Measurements from ENCODE around the gene VEZT.
A peak's percentile ranks its signal among the peaks of the same experiment; 100 is the strongest.
"Not testable (repeated sequence)": the region's sequence is repeated elsewhere in the genome, so short reads cannot be mapped to it uniquely, and the experiment has no call there.

VEZT gene

DNA sequence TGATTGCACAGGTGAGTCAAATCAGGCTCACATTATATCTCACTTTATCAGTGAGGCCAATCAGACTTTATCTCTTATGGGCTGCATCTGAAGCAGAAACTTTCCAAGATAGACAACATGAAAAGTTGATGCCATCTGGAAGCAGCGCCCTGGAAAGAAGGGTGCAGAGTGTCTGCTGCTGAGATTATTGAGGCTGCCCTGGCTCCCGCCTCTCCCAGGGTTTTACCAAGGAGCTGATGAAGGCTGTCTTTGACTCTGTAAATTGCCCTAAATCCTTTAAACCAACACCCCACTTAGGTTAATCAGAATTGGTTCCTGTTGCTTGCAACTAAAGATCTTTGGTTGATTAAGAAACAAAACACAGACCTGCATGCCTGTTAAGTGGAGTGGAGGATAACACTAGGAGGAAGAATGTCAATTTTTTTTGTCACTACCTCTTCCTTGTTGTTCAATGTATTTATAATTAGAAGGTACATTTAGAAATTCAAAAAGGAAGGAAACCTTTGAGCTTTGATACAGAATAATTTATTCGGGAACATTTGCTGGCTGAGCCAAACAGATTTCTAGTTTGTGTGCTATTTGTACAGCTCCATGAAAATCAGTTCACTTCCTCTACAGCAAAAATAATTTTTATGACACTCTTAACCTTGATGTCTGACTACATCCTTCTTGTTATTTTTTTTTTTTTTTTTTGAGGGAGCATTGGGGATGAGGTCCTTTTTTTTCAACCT is 104.1 kb downstream of the VEZT start:
- DNase-seq (ENCODE audit: low spot score): no peak

DNA sequence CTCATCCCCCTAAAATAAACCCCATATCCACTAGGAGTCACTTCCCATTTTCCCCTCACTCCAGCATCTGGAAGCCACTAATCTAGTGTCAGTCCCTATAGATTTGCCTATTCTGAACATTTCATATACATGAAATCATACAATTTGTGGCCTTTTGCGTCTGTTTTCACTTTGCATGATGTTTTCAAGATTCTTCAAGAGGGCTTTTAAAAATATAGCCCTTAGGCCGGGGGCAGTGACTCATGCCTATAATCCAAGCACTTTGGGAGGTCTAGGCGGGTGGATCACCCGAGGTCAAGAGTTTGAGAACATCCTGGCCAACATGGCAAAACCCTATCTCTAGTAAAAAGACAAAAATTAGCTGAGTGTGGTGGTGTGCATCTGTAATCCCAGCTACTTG is 104.7 kb downstream of the VEZT start:
- DNase-seq (ENCODE audit: low spot score): no peak

DNA sequence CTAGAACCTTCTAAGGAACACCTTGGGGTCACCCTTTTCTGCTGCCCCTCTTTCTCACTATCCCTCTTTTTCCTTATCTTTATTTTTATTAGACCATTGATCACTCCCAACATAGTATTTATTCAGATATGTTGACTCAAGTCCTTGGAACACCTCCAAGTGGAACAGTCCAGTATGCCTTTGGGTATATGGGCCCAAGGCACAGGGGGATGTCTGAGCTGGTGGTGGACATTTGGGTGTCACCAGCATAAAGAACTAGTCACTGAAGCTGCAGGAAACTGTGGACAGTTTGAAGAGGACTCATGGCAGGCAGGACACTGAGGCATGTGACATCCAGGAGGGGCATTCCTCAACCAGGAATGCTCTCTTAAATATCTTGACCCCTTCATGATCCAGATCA is 105.6 kb downstream of the VEZT start:
- DNase-seq (ENCODE audit: low spot score): no peak

DNA sequence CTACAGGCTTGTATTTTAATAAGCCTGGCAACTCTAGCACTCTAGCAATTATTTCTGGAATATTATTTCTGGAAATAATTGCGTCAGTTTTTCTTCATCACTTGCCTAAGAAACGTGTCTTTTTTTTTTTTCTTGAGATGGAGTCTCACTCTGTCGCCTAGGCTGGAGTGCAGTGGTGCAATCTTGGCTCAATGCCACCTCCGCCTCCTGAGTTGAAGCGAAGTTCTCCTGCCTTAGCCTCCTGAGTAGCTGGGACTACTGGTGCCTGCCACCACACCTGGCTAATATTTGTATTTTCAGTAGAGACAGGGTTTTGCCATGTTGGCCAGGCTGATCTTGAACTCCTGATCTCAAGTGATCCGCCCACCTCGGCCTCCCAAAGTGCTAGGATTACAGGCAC is 106.6 kb downstream of the VEZT start:
- DNase-seq (ENCODE audit: low spot score): not testable (repeated sequence)

DNA sequence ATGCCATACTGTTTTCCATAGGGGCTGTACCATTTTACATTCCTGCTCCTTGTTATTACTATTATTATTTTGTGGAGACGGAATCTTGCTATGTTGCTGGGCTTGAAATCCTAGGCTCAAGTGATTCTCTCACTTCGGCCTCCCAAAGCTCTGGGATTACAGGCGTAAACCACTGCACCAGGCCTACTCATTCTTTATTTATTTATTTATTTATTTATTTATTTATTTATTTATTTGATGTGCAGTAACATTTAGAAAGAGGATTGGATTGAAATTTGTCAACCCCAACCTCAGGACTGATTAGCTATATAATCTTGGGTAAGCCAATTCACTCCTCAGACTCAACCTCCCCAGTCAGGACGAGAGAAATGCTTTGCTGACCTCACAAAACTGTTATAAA is 107.9 kb downstream of the VEZT start:
- no peak for DNase-seq (ENCODE audit: low spot score)

DNA sequence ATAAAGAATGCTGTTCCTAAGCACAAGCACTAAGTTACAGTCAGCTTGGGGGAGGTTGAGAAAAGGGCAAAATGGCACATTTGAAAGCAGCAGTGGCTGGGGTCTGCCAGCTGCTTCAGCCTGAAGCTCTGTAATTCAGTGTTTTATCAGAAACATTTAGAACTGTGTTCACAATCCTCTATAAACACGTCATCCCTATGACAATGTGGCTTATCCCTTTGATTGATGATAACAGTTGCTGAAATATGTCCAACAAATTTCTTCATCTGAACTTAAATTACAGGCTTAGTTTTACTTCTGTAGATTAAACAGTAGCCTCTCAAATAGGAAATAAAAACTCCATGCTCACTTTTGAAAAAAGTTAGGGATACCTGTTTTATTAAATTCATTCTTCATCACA is 108.8 kb downstream of the VEZT start:
- peak; percentile 34 for DNase-seq (ENCODE audit: low spot score)

DNA sequence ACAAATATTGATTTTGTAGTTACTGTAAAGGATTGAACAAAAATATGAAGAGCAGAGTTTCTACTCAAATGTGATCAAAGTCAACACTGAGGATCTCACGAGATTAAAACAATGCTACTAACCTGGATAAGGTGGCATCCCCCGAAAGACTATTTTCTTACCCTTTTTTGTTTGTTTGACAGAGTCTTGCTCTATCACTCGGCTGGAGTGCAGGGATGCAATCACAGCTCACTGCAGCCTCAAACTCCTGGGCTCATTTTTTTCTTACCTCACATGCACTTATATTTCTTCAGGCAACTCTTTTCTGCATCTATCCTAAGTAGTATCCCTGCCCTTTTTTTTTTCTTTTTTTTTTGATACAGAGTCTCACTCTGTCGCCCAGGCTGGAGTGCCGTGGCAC is 109.2 kb downstream of the VEZT start:
- no peak for DNase-seq (ENCODE audit: low spot score)

DNA sequence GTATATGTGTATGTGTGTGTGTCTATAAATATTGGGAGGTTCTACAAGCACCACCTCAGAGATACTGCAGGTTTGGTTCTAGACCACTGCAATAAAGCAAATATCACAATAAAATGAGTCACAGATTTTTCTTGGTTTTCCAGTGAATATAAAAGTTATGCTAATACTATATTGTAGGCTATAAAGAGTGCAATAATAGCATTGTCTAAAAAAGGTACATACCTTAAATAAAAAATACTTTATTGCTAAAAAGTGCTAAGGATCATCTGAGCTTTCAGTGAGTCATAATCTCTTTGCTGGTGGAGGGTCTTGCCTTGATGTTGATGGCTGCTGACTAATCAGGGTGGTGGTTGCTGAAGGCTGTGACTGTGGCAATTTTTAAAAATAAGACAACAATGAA is 111.1 kb downstream of the VEZT start:
- no peak for DNase-seq (ENCODE audit: low spot score)

DNA sequence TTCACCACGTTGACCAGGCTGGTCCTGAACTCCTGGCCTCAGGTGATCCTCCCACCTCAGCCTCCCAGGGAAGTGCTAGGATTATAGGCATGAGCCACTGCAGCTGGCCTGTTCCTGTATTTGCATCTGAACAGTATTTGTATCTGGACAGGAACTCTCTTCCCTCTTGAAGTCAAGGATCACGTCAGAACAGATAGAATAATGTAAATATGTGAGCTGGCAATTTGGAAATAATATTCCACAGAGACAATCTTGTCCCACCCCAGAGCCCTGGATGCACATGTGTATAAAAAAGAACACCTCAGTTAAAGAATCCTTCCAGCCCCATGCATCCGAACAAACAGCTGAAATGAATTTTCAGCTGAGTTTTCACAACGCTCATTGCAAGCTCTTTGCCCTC is 118.3 kb downstream of the VEZT start:
- DNase-seq (ENCODE audit: low spot score): no peak

DNA sequence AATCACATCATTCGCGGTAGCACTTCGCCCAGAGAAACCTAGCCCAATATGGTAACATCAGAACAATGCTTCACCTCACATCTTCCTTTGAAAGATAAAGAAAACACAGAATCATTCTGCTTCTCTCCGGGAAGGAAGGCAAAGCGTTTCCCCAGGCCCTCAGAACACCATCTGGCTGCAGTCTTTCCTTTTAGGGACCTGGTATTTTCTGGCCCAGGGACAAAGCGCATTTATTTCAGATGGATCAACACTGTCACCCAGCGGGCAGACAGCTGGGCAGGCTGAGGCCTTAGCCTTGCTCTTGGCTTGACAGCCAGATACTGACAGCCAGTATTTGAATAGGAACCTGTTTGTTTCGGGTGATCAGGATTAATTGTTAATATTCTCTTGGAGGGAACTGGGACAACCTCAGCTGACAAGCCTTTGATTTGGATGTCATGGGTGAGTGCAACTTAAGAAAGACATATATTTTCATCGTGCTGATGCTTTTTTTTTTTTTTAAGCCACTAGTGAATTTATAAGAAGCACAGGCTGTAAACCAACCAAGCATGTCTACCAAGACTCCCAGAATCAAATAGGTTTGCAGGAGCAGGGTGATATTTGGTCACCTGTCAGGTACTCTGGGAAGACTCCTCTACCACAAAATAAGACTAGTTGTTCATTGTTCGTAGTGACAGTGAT is 118.9 kb downstream of the VEZT start:
- DNase-seq (ENCODE audit: low spot score): peak; percentile 86

DNA sequence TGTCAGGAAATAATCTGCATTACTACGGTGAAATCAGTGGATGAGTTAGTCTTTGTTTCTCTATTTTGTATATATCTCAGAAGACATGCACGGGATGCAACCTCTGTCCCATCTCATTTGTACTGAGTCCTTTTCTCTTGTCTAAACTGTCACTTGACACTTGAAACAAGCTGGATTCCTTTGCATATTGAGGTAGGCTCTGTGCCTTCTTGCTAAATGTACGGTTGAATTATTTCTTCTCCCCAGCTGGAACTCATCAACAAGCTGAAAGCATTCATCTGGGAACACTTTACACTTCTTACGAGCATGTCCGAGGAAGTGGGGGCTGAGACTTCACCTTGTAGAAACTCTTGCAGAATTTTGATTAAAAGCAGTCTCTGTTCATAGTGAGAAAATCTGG is 119.5 kb downstream of the VEZT start:
- peak; percentile 34 for DNase-seq (ENCODE audit: low spot score)

DNA sequence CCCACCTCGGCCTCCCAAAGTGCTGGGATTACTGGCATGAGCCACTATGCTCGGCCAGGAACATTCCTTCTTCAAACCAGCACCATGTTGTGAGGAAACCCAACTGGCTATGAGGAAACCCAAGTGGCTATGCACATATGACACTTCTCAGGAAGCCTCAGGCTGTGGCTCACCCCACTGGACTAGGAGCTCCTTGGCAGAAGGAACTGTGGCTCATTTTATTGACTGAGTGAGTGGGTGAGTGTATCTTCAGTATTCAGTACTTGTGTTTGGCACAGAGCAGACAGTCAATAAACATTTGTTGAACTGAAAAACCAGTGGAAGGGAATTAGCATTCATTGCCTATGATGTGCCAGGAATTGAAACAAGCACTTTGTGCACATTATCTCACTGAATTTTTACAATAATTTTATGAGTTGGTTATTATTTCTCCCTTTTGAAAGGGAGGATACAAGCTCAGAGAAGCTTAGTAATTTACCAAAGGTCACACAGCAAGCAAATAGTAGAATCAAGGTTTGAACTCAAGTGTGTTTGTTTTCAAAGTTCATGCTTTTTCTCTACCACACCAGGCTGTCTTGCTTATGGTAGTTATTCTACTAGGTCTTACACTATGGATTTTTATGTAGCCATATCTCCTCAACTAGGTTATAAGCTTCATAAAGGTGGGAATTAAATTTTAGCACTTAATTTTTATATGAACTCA is 121.6 kb downstream of the VEZT start:
- no peak for DNase-seq (ENCODE audit: low spot score)

DNA sequence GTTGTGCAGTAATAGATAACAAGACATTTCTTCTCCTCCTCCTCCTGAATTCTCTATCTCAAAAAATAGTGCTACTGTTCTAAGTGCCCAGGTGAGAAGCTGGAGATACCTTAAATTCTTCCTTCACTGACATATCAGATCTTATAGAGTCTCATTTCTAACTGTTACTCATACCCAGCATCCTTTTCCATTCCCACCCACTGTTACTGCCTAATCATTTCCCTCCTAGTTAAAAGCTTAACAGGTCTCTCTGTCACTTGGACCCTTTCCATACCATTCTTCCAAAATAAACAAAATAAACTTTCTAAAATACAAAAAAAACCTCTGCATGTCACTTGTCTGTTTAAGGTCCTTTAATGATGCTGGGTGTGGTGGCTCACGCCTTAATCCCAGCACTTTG is 124.4 kb downstream of the VEZT start:
- DNase-seq (ENCODE audit: low spot score): no peak

DNA sequence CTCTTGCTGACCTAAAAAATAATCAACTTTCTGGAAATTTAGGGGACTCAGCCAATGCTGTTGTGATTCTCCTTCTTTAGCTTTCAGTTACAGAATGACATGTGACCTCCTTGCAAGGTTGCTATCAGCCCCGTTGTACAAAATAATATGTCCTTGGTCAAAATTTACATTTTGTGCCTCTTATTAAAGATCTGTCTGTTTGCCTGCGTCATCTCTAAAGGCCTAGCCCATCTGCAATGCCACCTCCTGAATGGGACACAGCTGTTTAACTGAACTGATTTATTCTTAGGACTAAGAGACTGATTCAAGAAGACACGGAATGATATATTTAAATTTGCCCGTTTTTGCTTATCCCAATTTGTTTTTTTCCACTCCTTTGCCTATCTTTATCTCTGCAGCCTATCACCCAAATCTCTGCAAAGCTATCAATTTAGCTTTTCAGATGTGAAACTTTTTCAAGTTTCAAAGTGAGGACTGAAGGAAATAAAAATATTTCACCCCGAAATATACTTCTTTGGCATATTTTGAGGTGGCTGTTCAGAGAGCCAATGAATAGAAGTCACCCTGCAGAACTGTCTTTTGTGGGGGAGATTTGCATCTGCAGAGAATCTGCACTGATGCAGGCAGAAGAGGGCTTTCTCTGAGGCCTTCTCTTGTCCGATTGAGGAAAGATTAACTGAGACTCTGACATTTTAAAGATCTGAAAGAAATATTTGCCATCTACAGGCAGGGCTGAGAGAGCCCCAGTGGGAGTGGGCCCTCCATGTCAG is 126.0 kb downstream of the VEZT start:
- no peak for DNase-seq (ENCODE audit: low spot score)

DNA sequence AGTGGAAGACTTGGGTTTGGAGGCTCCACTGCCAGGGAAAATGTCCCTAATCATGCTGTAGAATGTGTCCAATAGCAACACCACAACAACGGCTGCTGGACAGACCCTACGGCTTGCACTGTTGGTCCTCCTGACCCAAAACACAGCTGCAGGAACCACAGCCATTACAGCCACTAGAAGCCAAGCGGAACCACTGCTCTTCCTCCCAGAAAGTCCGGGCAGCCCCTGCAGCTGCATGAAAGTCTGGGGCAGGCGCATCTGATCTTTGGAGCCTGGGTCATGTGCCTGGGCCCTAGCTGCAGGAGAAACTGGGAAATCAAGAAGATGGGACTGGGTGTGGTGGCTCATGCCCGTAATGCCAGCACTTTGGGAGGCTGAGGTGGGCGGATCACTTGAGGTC is 131.7 kb downstream of the VEZT start:
- DNase-seq (ENCODE audit: low spot score): no peak

DNA sequence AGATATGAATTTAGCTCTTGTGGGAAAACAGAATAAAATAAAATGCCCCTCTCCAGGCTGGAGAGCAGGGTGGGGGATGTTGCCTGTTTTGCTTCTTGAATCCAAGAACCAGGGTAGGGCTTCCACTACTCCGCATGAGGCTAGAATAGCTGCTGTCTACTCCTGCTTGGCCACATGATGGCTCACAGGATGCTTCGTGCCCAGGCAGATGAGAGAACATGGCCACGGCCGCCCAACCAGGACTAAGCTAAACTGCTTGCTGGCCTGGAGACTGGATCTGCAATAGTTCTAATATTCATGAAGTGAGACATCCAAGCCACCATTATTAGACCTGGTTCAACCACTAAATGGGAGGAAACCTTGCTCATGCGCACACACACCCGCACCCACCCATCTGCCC is 134.1 kb downstream of the VEZT start:
- DNase-seq (ENCODE audit: low spot score): peak; percentile 6
